Vagina (tissue), 2 donors: Measurements from ENCODE around the gene TUBGCP2.

ENCODE experiments used
- CTCF ChIP-seq, 3 experiments: fragments of 450-650 bp in 2 of 3; fragments of 200-600 bp in 1 of 3; sonication (generic) in 1 of 3; IDR thresholded peaks; one replicate each; pipeline ENCODE4 v1.5.1; 2017 to 2019; ENCODE audit warnings: antibody characterized with exemption in 3 of 3, mild to moderate bottlenecking in 2 of 3, moderate library complexity in 2 of 3
- POLR2A ChIP-seq, 2 donors: fragments of 450-650 bp; IDR thresholded peaks; one replicate each; pipeline ENCODE4 v1.6.1; 2017; ENCODE audit warnings: antibody characterized with exemption in 2 of 2, mild to moderate bottlenecking in 2 of 2, moderate library complexity in 2 of 2
- POLR2AphosphoS5 ChIP-seq, 2 donors: sonication (generic); formaldehyde crosslinking; IDR thresholded peaks; one replicate each; pipeline ENCODE4 v1.9.0; 2017; ENCODE audit warnings: antibody characterized with exemption in 2 of 2, mild to moderate bottlenecking in 2 of 2, low read depth in 1 of 2; ENCODE audit not compliant: insufficient read depth in 1 of 2

- TF ChIP-seq CTCF (IDR thresholded peaks at IDR 0.05) = no peak
- TF ChIP-seq POLR2AphosphoS5 (IDR thresholded peaks at IDR 0.05; ENCODE audit: insufficient read depth in 1 of 2, low read depth in 1 of 2) = no peak
- no peak for TF ChIP-seq POLR2A (IDR thresholded peaks at IDR 0.05)
These were observed 28.1 kb downstream of the TUBGCP2 start for GRCh38 chr10:133280391-133281059.
